Muscle layer of duodenum (tissue), 2 donors: ENCODE data around the gene VENTX.

Experiments
- H3K27ac ChIP-seq: one replicate; pipeline ENCODE4 v1.7.0; 2013; ENCODE audit warnings: mild to moderate bottlenecking, low read length
- H3K27me3 ChIP-seq: one replicate; pipeline ENCODE4 v1.7.0; 2013; ENCODE audit warnings: low read depth, mild to moderate bottlenecking, control low read depth, low read length
- H3K36me3 ChIP-seq, 2 donors: one replicate each; pipeline ENCODE4 v1.7.0; 2013; ENCODE audit warnings: low read length in 2 of 2, control low read depth in 1 of 2, mild to moderate bottlenecking in 1 of 2; ENCODE audit not compliant: insufficient read depth in 2 of 2, control insufficient read depth in 1 of 2
- H3K4me1 ChIP-seq, 2 donors: one replicate each; pipeline ENCODE4 v1.7.0; 2013; ENCODE audit warnings: low read length in 2 of 2, mild to moderate bottlenecking in 2 of 2, control low read depth in 1 of 2, moderate library complexity in 1 of 2; ENCODE audit not compliant: insufficient read depth in 2 of 2, control insufficient read depth in 1 of 2
- H3K4me3 ChIP-seq, 2 donors: one replicate each; pipeline ENCODE4 v1.7.0; 2013; ENCODE audit warnings: low read length in 2 of 2, low read depth in 1 of 2, mild to moderate bottlenecking in 1 of 2
- H3K9me3 ChIP-seq, 2 donors: one replicate each; pipeline ENCODE4 v1.7.0; 2013; ENCODE audit warnings: low read length in 2 of 2, control low read depth in 1 of 2, mild to moderate bottlenecking in 1 of 2; ENCODE audit not compliant: control insufficient read depth in 1 of 2
- donor health status: healthy.

VENTX gene

DNA sequence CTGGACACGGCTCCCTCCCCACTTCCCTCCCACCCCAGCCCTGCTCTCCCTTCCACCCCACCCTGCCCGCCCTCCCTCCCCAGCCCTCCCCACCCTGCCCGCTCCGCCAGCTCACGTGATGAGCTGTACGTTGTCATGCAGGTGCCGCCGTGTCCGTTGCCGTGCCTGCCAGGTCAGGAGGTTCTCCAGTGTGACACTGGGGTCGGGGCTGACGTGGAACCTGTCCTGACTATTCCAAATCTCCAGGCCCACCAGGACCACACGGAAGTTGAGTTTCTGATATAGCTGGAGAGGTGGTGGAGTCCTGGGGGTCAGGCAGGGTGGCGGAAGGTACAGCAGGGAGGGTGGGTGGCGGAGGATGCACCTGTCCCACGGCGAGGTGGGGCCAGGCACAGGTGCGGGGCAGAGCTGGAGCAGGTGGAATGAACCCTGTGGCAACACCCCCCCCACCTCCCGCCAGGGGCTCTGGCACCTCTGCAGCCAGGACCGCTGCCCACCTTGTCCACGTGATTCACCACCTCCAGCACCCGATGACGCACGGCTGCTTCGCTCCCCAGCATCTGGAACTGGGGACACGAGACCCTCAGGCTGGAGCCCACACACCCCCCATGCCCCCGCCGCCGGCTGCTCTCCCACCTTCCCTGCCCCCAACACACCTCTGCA, 34.8 kb downstream of the VENTX start:
- Histone ChIP-seq H3K4me1 (peaks cover 0 to 12% of the 10 kb centered on the region in 2 donors), H3K4me3 (no peak overlapping the region), H3K27me3 (no peaks in the 10 kb centered on the region), H3K9me3 (no peaks in the 10 kb centered on the region), H3K36me3 (peaks cover 0 to 33% of the 10 kb centered on the region in 2 donors), H3K27ac (no peak overlapping the region)

DNA sequence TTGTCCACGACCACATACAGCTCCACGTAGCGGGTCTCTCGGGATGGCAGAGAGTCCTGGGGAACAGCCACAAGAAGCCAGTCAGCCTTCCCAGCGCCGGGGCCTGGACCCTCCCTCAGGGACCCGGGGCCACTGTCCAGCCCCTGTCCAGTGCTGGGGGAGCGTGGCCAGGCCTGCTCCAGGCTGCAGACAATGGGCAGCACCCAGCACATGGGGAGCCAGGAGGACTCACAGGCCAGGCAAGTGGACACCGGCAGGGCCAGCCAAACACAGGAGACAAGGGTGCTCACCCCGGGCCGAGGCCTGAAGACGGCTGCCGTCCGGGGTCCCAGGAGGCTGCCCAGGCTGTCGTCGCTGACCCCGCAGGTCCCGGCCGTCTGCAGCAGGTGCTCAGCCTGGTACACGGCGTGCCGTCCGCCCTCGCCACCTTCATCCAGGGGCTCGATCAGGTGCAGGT, 35.3 kb downstream of the VENTX start:
- Histone ChIP-seq H3K27me3 (no peaks in the 10 kb centered on the region), H3K36me3 (peaks cover 0 to 33% of the 10 kb centered on the region in 2 donors), H3K9me3 (no peaks in the 10 kb centered on the region), H3K4me3 (no peak overlapping the region), H3K4me1 (peaks cover 0 to 15% of the 10 kb centered on the region in 2 donors), H3K27ac (no peak overlapping the region)

DNA sequence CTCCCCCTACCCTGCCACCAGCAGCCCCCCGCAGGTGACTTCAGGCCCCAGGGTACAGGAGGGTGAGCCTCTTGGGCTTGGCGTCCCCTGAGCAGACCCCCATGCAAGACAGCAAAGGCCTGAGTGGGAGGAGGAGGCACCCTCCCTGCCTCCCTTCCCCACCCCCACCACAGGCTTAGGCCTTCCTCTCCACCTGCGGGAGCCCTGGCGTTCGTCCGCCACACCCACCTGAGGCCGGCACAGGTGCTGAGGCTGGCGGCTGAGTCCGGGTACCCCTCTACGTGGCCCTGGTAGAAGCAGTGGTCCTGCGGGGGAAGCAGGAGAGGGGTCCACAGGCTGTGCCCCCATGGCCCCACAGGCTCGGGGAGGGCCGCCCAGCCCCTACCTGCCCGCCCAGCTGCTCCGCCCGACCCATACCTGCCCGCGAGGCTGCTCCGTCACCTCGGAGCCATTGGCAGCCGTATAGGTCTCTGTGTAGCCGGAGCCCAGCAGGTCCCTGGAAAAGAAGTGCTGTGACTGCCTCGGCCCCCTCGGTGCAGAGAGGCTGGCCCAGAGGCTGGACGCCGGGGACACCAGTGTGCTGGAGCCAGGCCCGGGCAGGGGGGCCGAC, 36.0 kb downstream of the VENTX start:
- Histone ChIP-seq H3K4me1 (peaks cover 0 to 15% of the 10 kb centered on the region in 2 donors), H3K27ac (no peak overlapping the region), H3K9me3 (no peaks in the 10 kb centered on the region), H3K4me3 (no peak overlapping the region), H3K27me3 (no peaks in the 10 kb centered on the region), H3K36me3 (peaks cover 0 to 32% of the 10 kb centered on the region in 2 donors)

DNA sequence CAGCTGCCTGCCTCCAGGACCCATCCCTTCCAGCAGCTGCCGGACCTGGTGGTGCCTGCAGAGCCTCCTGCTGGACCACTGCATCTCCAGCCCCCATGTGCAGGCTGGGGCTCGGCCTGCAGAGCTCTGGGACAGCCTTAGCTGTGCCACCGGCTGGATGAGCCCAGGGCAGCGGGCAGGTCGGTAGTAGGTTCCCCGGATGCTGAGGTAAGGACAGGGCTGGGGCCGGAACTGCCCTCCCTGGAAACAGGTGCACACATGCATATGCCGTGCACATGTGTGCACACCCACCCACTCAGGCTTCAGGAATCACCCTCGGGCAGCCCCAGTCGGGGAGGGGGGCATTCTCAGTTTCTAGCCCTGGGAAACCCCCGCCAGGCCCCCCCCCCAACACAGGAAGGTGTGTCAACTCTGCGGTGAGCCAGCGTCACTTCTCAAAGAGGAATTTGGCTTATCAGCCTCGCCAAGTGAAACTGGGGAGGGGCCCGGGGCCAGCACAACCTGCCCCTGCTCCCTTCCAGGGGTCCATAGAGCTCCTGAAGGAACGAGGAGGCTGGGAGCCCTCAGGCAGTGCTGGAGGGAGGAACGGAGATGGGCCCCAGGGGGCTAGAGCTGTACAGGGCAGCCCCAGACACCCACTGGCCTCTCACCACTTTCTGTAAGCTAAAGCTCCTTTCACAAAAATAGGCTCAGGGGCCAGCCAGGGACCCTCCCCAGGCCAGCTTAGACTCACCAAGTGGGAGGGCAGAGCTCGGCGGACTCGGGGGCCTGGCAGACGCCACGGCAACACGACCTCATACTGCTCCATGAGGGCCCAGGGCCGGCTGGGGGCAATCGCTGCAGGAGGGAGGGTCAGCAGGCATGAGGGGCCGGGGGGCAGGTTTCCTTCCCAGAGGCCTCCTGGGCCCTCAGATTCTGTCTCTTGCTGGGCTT, 37.4 kb downstream of the VENTX start:
- Histone ChIP-seq H3K4me3 (peak overlapping the region in 1 of 2 donors; percentile 41), H3K27ac (no peak overlapping the region), H3K27me3 (no peaks in the 10 kb centered on the region), H3K4me1 (peaks cover 0 to 15% of the 10 kb centered on the region in 2 donors), H3K9me3 (no peaks in the 10 kb centered on the region), H3K36me3 (peaks cover 0 to 37% of the 10 kb centered on the region in 2 donors)

DNA sequence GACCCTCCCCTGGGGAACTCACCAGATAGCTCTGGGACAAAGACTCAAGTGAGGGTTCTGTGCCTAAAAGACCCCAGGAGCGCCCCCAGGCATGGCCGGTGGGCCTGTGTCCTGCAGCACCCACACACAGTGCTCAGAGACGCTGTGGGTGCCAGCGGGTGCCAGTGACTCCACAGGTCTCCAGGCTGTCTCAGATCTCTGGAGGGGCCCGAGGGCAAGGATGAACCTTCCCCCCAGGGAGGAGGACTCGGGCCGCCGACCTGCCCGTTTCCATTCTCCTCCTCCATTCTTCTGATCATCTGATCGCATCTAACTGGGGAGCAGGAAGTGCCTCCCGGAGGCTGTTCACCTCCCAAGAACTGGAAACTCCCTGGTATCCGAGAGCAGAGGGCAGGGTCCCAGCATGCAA, 38.0 kb downstream of the VENTX start:
- peaks cover 0 to 15% of the 10 kb centered on the region in 2 donors for H3K4me1 ChIP-seq
- H3K27ac ChIP-seq, result no peak overlapping the region
- no peaks in the 10 kb centered on the region for H3K9me3 ChIP-seq
- H3K4me3 ChIP-seq, result peak overlapping the region; percentile 37 to 41
- H3K27me3 ChIP-seq, result no peaks in the 10 kb centered on the region
- peaks cover 0 to 37% of the 10 kb centered on the region in 2 donors for H3K36me3 ChIP-seq

DNA sequence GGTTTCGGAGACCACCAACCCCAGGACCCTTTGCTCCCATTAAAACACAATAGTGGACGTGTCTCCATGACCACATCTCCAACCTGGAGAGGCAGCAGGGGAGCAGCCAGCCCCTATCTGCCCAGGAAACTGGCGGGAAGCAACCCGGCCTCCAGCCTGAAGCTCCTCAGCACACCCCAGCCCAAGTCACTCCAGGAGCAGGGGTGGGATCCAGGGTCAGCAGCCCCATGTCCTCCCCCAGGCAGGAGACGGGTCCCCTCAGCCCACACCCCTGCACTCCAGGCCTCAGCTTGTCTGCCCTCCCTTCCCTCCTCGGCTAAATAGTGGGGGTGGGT, 38.4 kb downstream of the VENTX start:
- peaks cover 0 to 36% of the 10 kb centered on the region in 2 donors for H3K36me3 ChIP-seq
- no peaks in the 10 kb centered on the region for H3K27me3 ChIP-seq
- peaks cover 0 to 15% of the 10 kb centered on the region in 2 donors for H3K4me1 ChIP-seq
- H3K27ac ChIP-seq, result no peak overlapping the region
- H3K4me3 ChIP-seq, result peak overlapping the region; percentile 37 to 41
- no peaks in the 10 kb centered on the region for H3K9me3 ChIP-seq

DNA sequence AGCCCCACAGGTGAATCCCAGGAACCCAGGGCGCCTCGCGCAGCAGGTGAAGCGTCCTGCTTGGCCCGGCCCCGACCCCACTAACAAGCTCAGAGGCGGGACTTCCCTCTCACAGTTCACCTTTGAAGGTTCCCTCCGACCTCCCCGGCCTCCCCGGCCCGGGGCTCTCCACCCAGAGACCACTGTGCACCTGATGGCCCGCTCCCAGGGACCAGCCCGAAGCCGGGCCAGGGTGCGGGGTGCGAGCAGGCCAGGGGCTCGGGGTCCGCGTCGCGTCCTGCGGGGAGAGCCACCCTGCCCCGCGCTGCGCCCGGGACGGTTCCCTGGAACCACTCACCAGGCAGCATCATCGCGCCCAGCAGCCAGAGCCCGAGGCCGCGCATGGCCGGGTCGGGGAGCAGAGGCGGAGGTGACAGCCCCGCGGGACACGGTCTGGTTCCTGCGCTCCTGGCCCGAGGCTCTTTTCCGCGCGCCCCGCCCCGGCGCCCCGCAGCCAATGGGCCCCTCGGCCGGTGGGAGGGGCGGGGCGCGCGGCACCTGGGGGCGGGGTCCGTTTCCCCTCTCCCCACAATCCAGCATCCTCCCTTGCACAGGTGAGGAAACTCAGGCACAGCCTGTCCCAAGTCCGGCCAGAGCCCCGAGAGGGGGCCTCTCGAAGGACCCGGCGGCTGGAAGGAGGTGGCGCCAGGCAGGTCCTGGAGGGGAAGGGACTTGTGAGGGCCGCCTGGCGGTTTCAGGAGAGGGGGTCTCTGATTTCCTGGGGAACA, 39.0 kb downstream of the VENTX start, which contains the start of gene ADAM8:
ADAM8 (minus strand) TSS at position 434 of the 767 bp plus-strand sequence; CDS start at position 383, 51 bp downstream.
- peaks cover 0 to 39% of the 10 kb centered on the region in 2 donors for H3K36me3 ChIP-seq
- no peaks in the 10 kb centered on the region for H3K9me3 ChIP-seq
- peak within 1 kb of the TSS; percentile 37 to 41 for H3K4me3 ChIP-seq
- peaks cover 0 to 15% of the 10 kb centered on the region in 2 donors for H3K4me1 ChIP-seq
- no peaks in the 10 kb centered on the region for H3K27me3 ChIP-seq
- no peak within 1 kb of the TSS for H3K27ac ChIP-seq

DNA sequence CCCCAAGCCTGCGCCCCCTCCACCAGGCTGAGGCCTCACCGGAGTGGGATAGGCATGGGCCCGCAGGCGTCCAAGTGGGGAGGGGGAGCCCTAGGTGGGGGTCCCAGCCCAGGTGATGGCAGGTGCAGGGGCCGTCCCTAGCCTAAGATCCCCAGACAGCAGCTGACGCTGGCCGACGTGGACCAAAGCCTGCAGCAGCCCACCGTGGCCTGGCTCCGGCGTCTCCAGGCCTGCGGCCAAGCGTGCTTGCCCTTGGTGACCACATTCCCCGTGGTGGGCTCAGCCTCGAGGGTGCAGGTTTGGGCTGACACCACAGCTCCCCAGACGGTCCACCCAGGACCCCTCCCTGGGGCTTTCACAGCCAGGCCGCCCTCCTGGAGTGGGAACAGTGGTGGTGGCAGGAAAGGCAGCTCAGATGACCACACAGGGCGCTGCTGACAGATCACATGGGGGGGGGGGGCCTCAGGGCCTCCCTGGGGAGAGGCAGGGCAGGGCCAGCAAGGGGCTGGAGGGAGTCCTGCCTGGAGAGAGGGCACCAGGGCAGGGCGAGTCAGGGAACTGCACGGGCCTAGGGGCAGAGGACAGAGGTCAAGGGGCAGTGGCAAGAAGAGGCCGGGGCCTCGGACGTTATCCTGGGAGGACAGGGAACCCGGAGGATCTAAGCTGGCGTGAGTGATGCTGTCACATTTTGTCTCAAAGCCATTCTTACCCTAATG, 39.8 kb downstream of the VENTX start:
- Histone ChIP-seq H3K4me3 (peak overlapping the region in 1 of 2 donors; percentile 41), H3K27me3 (no peaks in the 10 kb centered on the region), H3K4me1 (peaks cover 0 to 15% of the 10 kb centered on the region in 2 donors), H3K36me3 (peaks cover 2 to 46% of the 10 kb centered on the region in 2 donors), H3K9me3 (no peaks in the 10 kb centered on the region), H3K27ac (no peak overlapping the region)

DNA sequence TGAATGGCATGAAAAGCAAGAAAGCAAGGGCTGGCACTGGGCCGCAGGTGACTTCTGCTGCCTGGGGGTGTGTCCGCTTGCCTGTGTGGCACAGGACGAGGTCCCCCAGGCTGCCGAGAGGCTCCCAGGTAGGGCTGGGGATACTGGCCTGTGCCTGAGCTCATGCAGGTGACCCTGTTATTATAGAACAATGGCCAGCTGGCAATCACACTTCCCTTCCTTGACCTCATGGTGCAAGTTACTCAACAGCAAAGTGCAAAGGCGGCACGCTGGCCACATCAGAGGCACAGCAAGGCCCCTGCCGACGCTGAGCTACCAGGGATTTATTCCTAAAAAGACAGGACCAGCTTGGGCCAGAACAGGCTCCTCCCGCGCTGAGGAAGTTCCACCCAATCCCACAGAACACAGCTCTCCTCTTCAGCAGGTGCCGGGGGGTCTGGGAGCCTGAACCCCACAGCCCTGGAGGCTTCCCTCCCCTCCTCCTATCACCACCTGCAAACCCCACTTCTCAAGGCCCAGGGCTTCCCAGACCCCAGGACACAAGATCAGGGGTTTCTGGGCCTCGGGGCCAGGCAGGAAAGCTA, 40.4 kb downstream of the VENTX start:
- Histone ChIP-seq H3K4me1 (peaks cover 0 to 15% of the 10 kb centered on the region in 2 donors), H3K4me3 (peak overlapping the region in 1 of 2 donors; percentile 10), H3K27me3 (no peaks in the 10 kb centered on the region), H3K27ac (no peak overlapping the region), H3K9me3 (no peaks in the 10 kb centered on the region), H3K36me3 (peaks cover 8 to 46% of the 10 kb centered on the region in 2 donors)
